IMR-90 (cell line): ENCODE measurements around the gene ADGRA3. TPM values are rescaled to one million over a fixed set of nuclear protein-coding genes. Genes with fewer than 3 reads are reported as not detected.

ENCODE experiments used
- ATAC-seq: fragments of 200-7000 bp; cut with Tn5 transposase; 2 replicates; pipeline ENCODE4 v1.9.1; 2020; ENCODE audit warnings: low read depth, mild to moderate bottlenecking, moderate library complexity
- BruUV-seq: library from RNA; stranded (reverse); fragments of 400-500 nt; replicated peaks from 2 replicates; lab custom pipeline; 2021; lab: Mats Ljungman, UMichigan
- CTCF ChIA-PET: fragments of 300-600 bp; formaldehyde crosslinking; extraction: SDS; loops from one replicate; lab custom pipeline; 2021; ENCODE audit warnings: antibody characterized with exemption; lab: Yijun Ruan, JAX
- POLR2A ChIA-PET: fragments of 300-600 bp; sonication (Branson Sonifier 250); formaldehyde crosslinking; loops from one replicate; lab custom pipeline; 2022; ENCODE audit warnings: antibody characterized with exemption; ENCODE audit not compliant: unreplicated experiment; lab: Charles Lee
- DNase-seq: peaks from one replicate; pipeline ENCODE4 v3.0.0; 2013
- H2AFZ ChIP-seq: replicated peaks from 2 replicates; pipeline ENCODE3; 2013; ENCODE audit warnings: low read length, mild to moderate bottlenecking; ENCODE audit not compliant: poor library complexity
- H2AK5ac ChIP-seq: 2 replicates; pipeline ENCODE4 v1.6.1; 2013; ENCODE audit warnings: low read depth, low read length, inconsistent platforms
- H2AK9ac ChIP-seq: replicated peaks from 2 replicates; pipeline ENCODE3; 2013; ENCODE audit warnings: mild to moderate bottlenecking, low read depth, low read length, moderate library complexity; ENCODE audit not compliant: poor library complexity
- H2BK120ac ChIP-seq: 2 replicates; pipeline ENCODE4 v1.6.1; 2013; ENCODE audit warnings: low read depth, low read length, inconsistent platforms
- H2BK15ac ChIP-seq: 3 replicates; pipeline ENCODE4 v1.6.1; 2013; ENCODE audit warnings: low read depth, low read length, inconsistent platforms
- H2BK20ac ChIP-seq: 2 replicates; pipeline ENCODE4 v1.6.1; 2013; ENCODE audit warnings: low read depth, mild to moderate bottlenecking, inconsistent platforms, low read length, moderate library complexity
- H2BK5ac ChIP-seq: 2 replicates; pipeline ENCODE4 v1.6.1; 2013; ENCODE audit warnings: mild to moderate bottlenecking, low read depth, low read length, inconsistent platforms; ENCODE audit not compliant: poor library complexity, severe bottlenecking
- H3K14ac ChIP-seq: replicated peaks from 2 replicates; pipeline ENCODE4 v1.6.1; 2013; ENCODE audit warnings: low read depth, low read length, inconsistent platforms
- H3K18ac ChIP-seq: 2 replicates; pipeline ENCODE4 v1.6.1; 2013; ENCODE audit warnings: low read depth, low read length, control low read depth
- H3K23ac ChIP-seq: 2 replicates; pipeline ENCODE4 v1.6.1; 2013; ENCODE audit warnings: low read depth, low read length, inconsistent platforms
- H3K27ac ChIP-seq: 2 replicates; pipeline ENCODE4 v1.5.1; 2013; ENCODE audit warnings: mild to moderate bottlenecking, control low read depth, low read length; ENCODE audit not compliant: insufficient read depth
- H3K27me3 ChIP-seq: 2 replicates; pipeline ENCODE4 v1.6.1; 2013; ENCODE audit warnings: low read length; ENCODE audit not compliant: control insufficient read depth, insufficient read depth
- H3K36me3 ChIP-seq: 2 replicates; pipeline ENCODE4 v1.6.1; 2013; ENCODE audit warnings: low read length, mixed read lengths; ENCODE audit not compliant: control insufficient read depth, insufficient read depth
- H3K4ac ChIP-seq: 2 replicates; pipeline ENCODE4 v1.6.1; 2013; ENCODE audit warnings: low read depth, low read length, inconsistent platforms
- H3K4me1 ChIP-seq: 2 replicates; pipeline ENCODE4 v1.6.1; 2013; ENCODE audit warnings: low read length, mixed read lengths; ENCODE audit not compliant: control insufficient read depth, insufficient read depth
- H3K4me2 ChIP-seq: 2 replicates; pipeline ENCODE4 v1.6.1; 2013; ENCODE audit warnings: low read depth, mild to moderate bottlenecking, control low read depth, low read length, moderate library complexity
- H3K4me3 ChIP-seq: 2 replicates; pipeline ENCODE4 v1.5.1; 2013; ENCODE audit warnings: low read depth, mild to moderate bottlenecking, control low read depth, low read length, moderate library complexity; ENCODE audit not compliant: insufficient read depth
- H3K56ac ChIP-seq: 2 replicates; pipeline ENCODE4 v1.6.1; 2013; ENCODE audit warnings: low read length, inconsistent platforms; ENCODE audit not compliant: insufficient read depth; ENCODE audit errors: extremely low read depth
- H3K79me1 ChIP-seq, 2 experiments: 2 replicates each; pipeline ENCODE4 v1.6.1; 2013; ENCODE audit warnings: low read length in 2 of 2, inconsistent platforms in 1 of 2, low read depth in 1 of 2
- H3K9ac ChIP-seq: 2 replicates; pipeline ENCODE4 v1.6.1; 2013; ENCODE audit warnings: low read depth, low read length, control low read depth
- H3K9me1 ChIP-seq: 2 replicates; pipeline ENCODE4 v1.6.1; 2013; ENCODE audit warnings: low read length, inconsistent platforms; ENCODE audit not compliant: insufficient read depth
- H3K9me3 ChIP-seq: 2 replicates; pipeline ENCODE4 v1.6.1; 2013; ENCODE audit warnings: low read length; ENCODE audit not compliant: control insufficient read depth, insufficient read depth
- H4K20me1 ChIP-seq: 2 replicates; pipeline ENCODE4 v1.6.1; 2013; ENCODE audit warnings: low read length, inconsistent platforms; ENCODE audit not compliant: insufficient read depth
- H4K5ac ChIP-seq: 2 replicates; pipeline ENCODE4 v1.6.1; 2013; ENCODE audit warnings: mild to moderate bottlenecking, low read depth, low read length, control low read depth
- H4K8ac ChIP-seq, 2 experiments: 2 replicates each; pipeline ENCODE4 v1.6.1; 2013; ENCODE audit warnings: low read depth in 2 of 2, low read length in 2 of 2, control low read depth in 1 of 2, inconsistent platforms in 1 of 2
- H4K91ac ChIP-seq: 2 replicates; pipeline ENCODE4 v1.6.1; 2013; ENCODE audit warnings: low read depth, low read length, inconsistent platforms; ENCODE audit not compliant: insufficient read depth
- BHLHE40 ChIP-seq: fragments of 150-350 bp; IDR thresholded peaks from 2 replicates; pipeline ENCODE4 v1.6.1; 2016; ENCODE audit warnings: mild to moderate bottlenecking, low read depth, low read length
- CEBPB ChIP-seq: IDR thresholded peaks from 2 replicates; pipeline ENCODE4 v1.6.1; 2012; ENCODE audit warnings: low read depth, low read length, improper control_type of control experiment
- CHD1 ChIP-seq: IDR thresholded peaks from 2 replicates; pipeline ENCODE4 v1.6.1; 2012; ENCODE audit warnings: low read depth, low read length, improper control_type of control experiment
- MAFK ChIP-seq: IDR thresholded peaks from 2 replicates; pipeline ENCODE4 v1.6.1; 2012; ENCODE audit warnings: low read depth, low read length, improper control_type of control experiment
- MAZ ChIP-seq: IDR thresholded peaks from 2 replicates; pipeline ENCODE4 v1.6.1; 2012; ENCODE audit warnings: low read depth, mild to moderate bottlenecking, low read length, improper control_type of control experiment, moderate library complexity, borderline replicate concordance
- MXI1 ChIP-seq: IDR thresholded peaks from 2 replicates; pipeline ENCODE4 v1.6.1; 2012; ENCODE audit warnings: low read depth, mild to moderate bottlenecking, low read length, moderate library complexity, borderline replicate concordance
- NFE2L2 ChIP-seq: fragments of 150-350 bp; IDR thresholded peaks from 2 replicates; pipeline ENCODE4 v1.6.1; 2016; ENCODE audit warnings: low read depth, mild to moderate bottlenecking, low read length
- POLR2A ChIP-seq: IDR thresholded peaks from 2 replicates; pipeline ENCODE4 v1.6.1; 2012; ENCODE audit warnings: mild to moderate bottlenecking, low read depth, low read length
- RCOR1 ChIP-seq: IDR thresholded peaks from 2 replicates; pipeline ENCODE4 v1.6.1; 2012; ENCODE audit warnings: mild to moderate bottlenecking, low read length, improper control_type of control experiment; ENCODE audit not compliant: insufficient replicate concordance
- RFX5 ChIP-seq: IDR thresholded peaks from 2 replicates; pipeline ENCODE4 v1.8.0; 2012; ENCODE audit warnings: low read depth, mild to moderate bottlenecking, low read length, moderate library complexity
- USF2 ChIP-seq: fragments of 150-350 bp; IDR thresholded peaks from 2 replicates; pipeline ENCODE4 v1.6.1; 2017; ENCODE audit warnings: mild to moderate bottlenecking, antibody characterized with exemption, low read length, low read depth
- WGBS, 2 experiments: methylation state at CpG; one replicate each; pipeline versions ENCODE4 v1.1.5 to v1.1.7; 2013; ENCODE audit warnings: missing lambda C conversion rate in 2 of 2; ENCODE audit not compliant: insufficient read length in 1 of 2; ENCODE audit errors: extremely low coverage in 2 of 2; 5-methylcytosine and 5-hydroxymethylcytosine counted together
- dilution Hi-C: fragments of 300-500 bp; cut with HindIII; formaldehyde crosslinking; loops from one replicate; pipeline ENCODE4 v1.14.3; 2018; ENCODE audit warnings: low sequenced_read_pairs; ENCODE audit not compliant: unreplicated experiment
- in situ Hi-C: fragments of 300-500 bp; cut with MboI; formaldehyde crosslinking; loops from 3 replicates; pipeline ENCODE4 v1.14.3; 2019; ENCODE audit warnings: low sequenced_read_pairs, inconsistent platforms, mixed read lengths
- intact Hi-C: fragments of 100-400 bp; cut with micrococcal nuclease; formaldehyde crosslinking; loops from 2 replicates; pipeline ENCODE4 v1.10.0; 2022
- polyA plus RNA-seq, 3 experiments: library from polyadenylated mRNA; depleted of rRNA; stranded (reverse); fragments of >200 nt; gene quantifications; 2 replicates each; pipeline ENCODE4 v1.2.3, GENCODE V29; 2012; ENCODE audit warnings: low replicate concordance in 1 of 3
- total RNA-seq: library from RNA; depleted of rRNA; stranded (reverse); fragments of >200 nt; gene quantifications from 2 replicates; pipeline ENCODE4 v1.2.3, GENCODE V29; 2012
- TF ChIP-seq, protein P1 (sequence below): fragments of 150-350 bp; IDR thresholded peaks from 2 replicates; pipeline ENCODE4 v1.6.1; 2016; ENCODE audit warnings: low read depth, mild to moderate bottlenecking, low read length, moderate library complexity, borderline replicate concordance
- TF ChIP-seq, protein P2 (sequence below): conservative IDR thresholded peaks from 2 replicates; pipeline ENCODE4 v1.5.1; 2012; ENCODE audit warnings: mild to moderate bottlenecking, low read depth, low read length, improper control_type of control experiment

Gene ADGRA3
- total and polyA plus RNA-seq, 2 of the 4 experiments (the other 2 are of a cell fraction): 20.1 to 28.0 TPM

GRCh38 chr4:22412013-22412412 lies 103.9 kb downstream of the ADGRA3 start:
- H2AK9ac ChIP-seq: no peak overlapping the region
- H3K9me3 ChIP-seq: no peaks in the 10 kb centered on the region
- no TSS peak for BruUV-seq
- dilution Hi-C loops: no loop called here
- H3K23ac ChIP-seq: no peak overlapping the region
- TF ChIP-seq MAZ: no peak
- TF ChIP-seq RFX5: no peak
- TF ChIP-seq, protein P1, sequence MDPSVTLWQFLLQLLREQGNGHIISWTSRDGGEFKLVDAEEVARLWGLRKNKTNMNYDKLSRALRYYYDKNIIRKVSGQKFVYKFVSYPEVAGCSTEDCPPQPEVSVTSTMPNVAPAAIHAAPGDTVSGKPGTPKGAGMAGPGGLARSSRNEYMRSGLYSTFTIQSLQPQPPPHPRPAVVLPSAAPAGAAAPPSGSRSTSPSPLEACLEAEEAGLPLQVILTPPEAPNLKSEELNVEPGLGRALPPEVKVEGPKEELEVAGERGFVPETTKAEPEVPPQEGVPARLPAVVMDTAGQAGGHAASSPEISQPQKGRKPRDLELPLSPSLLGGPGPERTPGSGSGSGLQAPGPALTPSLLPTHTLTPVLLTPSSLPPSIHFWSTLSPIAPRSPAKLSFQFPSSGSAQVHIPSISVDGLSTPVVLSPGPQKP: no peak
- TF ChIP-seq, protein P2, sequence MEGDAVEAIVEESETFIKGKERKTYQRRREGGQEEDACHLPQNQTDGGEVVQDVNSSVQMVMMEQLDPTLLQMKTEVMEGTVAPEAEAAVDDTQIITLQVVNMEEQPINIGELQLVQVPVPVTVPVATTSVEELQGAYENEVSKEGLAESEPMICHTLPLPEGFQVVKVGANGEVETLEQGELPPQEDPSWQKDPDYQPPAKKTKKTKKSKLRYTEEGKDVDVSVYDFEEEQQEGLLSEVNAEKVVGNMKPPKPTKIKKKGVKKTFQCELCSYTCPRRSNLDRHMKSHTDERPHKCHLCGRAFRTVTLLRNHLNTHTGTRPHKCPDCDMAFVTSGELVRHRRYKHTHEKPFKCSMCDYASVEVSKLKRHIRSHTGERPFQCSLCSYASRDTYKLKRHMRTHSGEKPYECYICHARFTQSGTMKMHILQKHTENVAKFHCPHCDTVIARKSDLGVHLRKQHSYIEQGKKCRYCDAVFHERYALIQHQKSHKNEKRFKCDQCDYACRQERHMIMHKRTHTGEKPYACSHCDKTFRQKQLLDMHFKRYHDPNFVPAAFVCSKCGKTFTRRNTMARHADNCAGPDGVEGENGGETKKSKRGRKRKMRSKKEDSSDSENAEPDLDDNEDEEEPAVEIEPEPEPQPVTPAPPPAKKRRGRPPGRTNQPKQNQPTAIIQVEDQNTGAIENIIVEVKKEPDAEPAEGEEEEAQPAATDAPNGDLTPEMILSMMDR: no peak
- no peak for TF ChIP-seq POLR2A
- no peak for TF ChIP-seq CHD1
- no peak for TF ChIP-seq NFE2L2
- no peak for TF ChIP-seq RCOR1
- TF ChIP-seq MXI1: no peak
- no peak for TF ChIP-seq CEBPB
- TF ChIP-seq BHLHE40: no peak
- TF ChIP-seq USF2: no peak
- TF ChIP-seq MAFK: no peak
- H3K14ac ChIP-seq: no peak overlapping the region
- no peak overlapping the region for H3K4me3 ChIP-seq
- POLR2A ChIA-PET: no interaction called here
- no peak overlapping the region for H3K4ac ChIP-seq
- H3K79me1 ChIP-seq: no peaks in the 10 kb centered on the region
- H2BK5ac ChIP-seq: no peak overlapping the region
- H3K4me1 ChIP-seq: no peaks in the 10 kb centered on the region
- in situ Hi-C loops: no loop called here
- H3K56ac ChIP-seq: no peak overlapping the region
- no peak overlapping the region for H2BK20ac ChIP-seq
- H3K18ac ChIP-seq: no peak overlapping the region
- CTCF ChIA-PET: interaction anchor here (0.7 kb wide), 2 partner anchors 66 to 196 kb away, joined by 3 to 5 read pairs; no protein-coding TSS in a partner anchor
- no peak overlapping the region for H3K27ac ChIP-seq
- H3K9ac ChIP-seq: no peak overlapping the region
- H4K20me1 ChIP-seq: no peaks in the 10 kb centered on the region
- no peaks in the 10 kb centered on the region; the same call in 1 of the 2 replicates for H3K9me1 ChIP-seq
- H3K27me3 ChIP-seq: no peaks in the 10 kb centered on the region
- H4K5ac ChIP-seq: no peak overlapping the region
- H2AFZ ChIP-seq: no peak overlapping the region
- no peak for ATAC-seq
- H4K8ac ChIP-seq: no peak overlapping the region
- no peak overlapping the region for H2AK5ac ChIP-seq
- no peak overlapping the region for H3K4me2 ChIP-seq
- no peak overlapping the region for H2BK120ac ChIP-seq
- peaks cover 4% of the 10 kb centered on the region for H3K36me3 ChIP-seq
- intact Hi-C loops: loop anchor here (5.0 kb wide), 1 partner anchor 105 kb away; the partner anchor contains the start of gene ADGRA3
- no CpG with 5 or more reads among the region's 3 CpGs for WGBS, 2 experiments
- no peak for DNase-seq
- H4K91ac ChIP-seq: no peak overlapping the region
- no peak overlapping the region for H2BK15ac ChIP-seq
